ENCODE measurements around the gene THSD4.

THSD4 gene

DNA sequence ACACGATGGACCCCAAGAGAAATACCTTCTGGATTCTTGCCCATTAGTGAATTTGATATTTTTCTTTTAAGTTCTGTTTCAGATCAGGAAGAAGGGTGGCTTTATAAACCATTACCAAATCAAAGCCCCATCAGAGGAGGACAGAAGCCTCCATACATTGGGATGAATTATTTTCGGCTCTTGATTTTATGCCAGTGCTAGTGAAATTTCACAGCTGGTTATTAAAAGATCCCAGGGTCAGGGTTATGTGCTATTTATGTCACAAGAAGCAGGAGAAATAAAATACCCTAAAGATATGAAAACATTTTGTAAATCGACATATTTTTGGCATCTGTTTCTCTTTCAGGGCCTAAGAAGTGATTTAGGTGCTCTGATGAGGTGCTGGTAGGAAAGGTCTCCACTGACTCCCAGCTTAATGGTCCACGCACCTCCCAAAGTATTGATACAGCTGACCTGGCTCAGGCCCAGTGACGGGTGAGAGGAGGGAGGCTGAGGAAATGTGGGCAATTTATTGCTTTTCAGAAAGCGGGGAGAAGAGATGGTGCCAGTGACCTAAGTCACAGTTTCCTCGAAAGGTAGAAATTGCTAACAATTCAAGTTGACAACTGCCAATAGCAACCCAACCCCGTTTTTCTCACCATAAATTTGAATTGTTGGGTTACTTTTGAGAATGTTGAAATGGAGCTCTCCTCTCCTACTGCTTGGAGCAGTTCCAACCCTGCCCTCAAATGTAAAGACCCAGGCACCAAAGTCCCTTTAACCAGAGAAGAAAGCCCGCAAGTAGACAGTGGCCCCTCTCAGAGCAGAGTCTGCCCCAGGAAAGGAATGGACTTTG lies 379.5 kb downstream of the THSD4 start:
- H3K36me3 ChIP-seq (ENCODE audit: control insufficient read depth in 5 of 5, insufficient read depth in 5 of 5, low read length in 5 of 5) = no peaks in the 10 kb centered on the region
- H3K27me3 ChIP-seq (ENCODE audit: control insufficient read depth in 5 of 5, insufficient read depth in 4 of 5, low read length in 5 of 5) = peaks cover 0 to 7% (median 0%) of the 10 kb centered on the region in 5 donors
- no peak overlapping the region for H3K27ac ChIP-seq (ENCODE audit: low read depth, low read length)
- H3K4me1 ChIP-seq (ENCODE audit: control insufficient read depth in 5 of 5, insufficient read depth in 5 of 5, low read length in 5 of 5) = no peaks in the 10 kb centered on the region
- no peak overlapping the region for H3K4me3 ChIP-seq (ENCODE audit: low read depth in 1 of 5, low read length in 5 of 5)
- no peaks in the 10 kb centered on the region for H3K9me3 ChIP-seq (ENCODE audit: control insufficient read depth in 5 of 5, low read length in 5 of 5)
- H3K9ac ChIP-seq (ENCODE audit: low read length in 5 of 5) = no peak overlapping the region

DNA sequence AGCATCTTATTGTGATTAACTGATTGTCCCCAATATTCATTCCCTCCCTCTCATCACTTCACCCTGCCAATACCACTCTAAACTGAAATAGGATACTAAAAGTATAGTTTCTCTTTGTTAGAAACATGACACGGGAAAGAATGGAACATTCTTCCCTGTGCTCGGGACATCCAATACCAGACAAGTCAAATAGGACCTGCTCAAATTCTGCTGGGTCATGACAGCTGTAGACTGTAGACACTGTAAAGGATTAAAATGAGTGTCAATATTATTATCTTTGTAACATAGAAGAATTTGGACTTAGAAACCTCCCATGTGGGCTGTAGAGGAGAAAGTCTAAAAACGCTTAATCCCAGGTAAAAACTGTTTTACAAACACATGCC lies 380.1 kb downstream of the THSD4 start:
- H3K9me3 ChIP-seq (ENCODE audit: control insufficient read depth in 5 of 5, low read length in 5 of 5) = peaks cover 0 to under 1% (median 0%) of the 10 kb centered on the region in 5 donors
- peaks cover 0 to 7% (median 0%) of the 10 kb centered on the region in 5 donors for H3K27me3 ChIP-seq (ENCODE audit: control insufficient read depth in 5 of 5, insufficient read depth in 4 of 5, low read length in 5 of 5)
- no peak overlapping the region for H3K27ac ChIP-seq (ENCODE audit: low read depth, low read length)
- H3K4me3 ChIP-seq (ENCODE audit: low read depth in 1 of 5, low read length in 5 of 5) = no peak overlapping the region
- no peak overlapping the region for H3K9ac ChIP-seq (ENCODE audit: low read length in 5 of 5)
- no peaks in the 10 kb centered on the region for H3K4me1 ChIP-seq (ENCODE audit: control insufficient read depth in 5 of 5, insufficient read depth in 5 of 5, low read length in 5 of 5)
- H3K36me3 ChIP-seq (ENCODE audit: control insufficient read depth in 5 of 5, insufficient read depth in 5 of 5, low read length in 5 of 5) = no peaks in the 10 kb centered on the region

DNA sequence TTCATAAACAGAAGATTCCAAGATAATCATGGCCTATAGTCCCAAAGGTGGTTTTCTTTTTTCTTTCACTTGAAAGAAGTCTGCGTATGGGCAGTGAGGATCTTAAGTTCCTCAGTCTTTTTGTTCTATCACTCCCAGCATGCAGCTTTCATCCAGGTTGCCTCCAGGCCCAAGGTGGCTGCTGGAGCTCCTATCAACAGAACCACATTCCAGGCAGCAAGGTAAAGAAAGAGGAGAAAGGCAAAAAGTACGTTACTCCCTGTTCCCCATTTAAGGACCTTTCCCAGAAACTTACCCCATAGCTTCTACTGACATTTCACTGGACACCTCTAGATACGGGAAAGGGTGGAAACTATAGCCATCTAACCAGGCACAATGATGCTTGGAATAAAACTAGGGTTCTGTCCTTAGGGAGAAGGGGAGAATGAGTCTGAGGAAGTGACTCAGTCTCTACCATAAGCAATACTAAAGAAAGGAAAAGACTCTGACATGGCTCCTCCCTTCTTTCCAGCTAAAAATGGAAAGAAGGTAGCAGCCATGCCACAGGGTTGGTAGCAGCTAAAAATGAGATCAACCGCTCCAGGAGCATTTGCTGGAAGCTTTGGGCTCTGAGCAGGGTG lies 381.2 kb downstream of the THSD4 start:
- Histone ChIP-seq H3K27me3 (ENCODE audit: control insufficient read depth in 5 of 5, insufficient read depth in 4 of 5, low read length in 5 of 5) (peaks cover 0 to 7% (median 0%) of the 10 kb centered on the region in 5 donors), H3K4me3 (ENCODE audit: low read depth in 1 of 5, low read length in 5 of 5) (no peak overlapping the region), H3K36me3 (ENCODE audit: control insufficient read depth in 5 of 5, insufficient read depth in 5 of 5, low read length in 5 of 5) (no peaks in the 10 kb centered on the region), H3K4me1 (ENCODE audit: control insufficient read depth in 5 of 5, insufficient read depth in 5 of 5, low read length in 5 of 5) (no peaks in the 10 kb centered on the region), H3K9me3 (ENCODE audit: control insufficient read depth in 5 of 5, low read length in 5 of 5) (peaks cover 0 to 6% (median 0%) of the 10 kb centered on the region in 5 donors), H3K9ac (ENCODE audit: low read length in 5 of 5) (no peak overlapping the region), H3K27ac (ENCODE audit: low read depth, low read length) (no peak overlapping the region)

DNA sequence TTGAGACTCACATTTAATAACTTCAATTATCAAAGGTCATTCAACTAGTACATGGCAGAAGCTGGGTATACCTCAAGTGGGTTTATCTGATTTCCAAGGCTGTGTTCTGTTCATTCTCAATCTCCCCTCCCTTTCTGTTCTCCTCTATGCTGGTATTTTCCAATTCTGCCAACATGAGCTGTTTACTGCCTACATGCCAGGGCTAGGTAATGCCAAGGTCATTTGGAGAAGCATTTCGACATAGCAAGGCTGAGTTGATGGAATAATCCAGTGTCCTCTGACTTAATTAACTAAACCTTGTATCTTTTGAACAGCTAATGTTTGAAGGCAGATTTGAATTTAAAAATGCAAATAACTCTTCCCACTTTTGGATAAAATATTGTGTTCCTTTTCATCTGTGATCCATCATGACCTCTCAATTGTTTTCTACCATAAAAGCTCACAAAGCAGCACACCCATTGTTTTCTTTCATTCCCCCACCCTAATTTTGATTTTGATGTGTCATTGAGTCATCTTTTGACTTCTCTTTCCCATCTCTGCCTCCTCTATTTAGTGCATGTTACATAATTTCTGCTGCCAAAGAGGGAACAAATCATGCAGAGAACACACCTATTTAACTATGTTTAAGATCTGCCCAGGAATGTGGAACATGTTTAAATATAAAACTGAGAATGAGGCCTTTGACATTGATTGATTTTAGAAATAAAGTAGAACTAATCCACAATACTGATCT lies 386.2 kb downstream of the THSD4 start:
- H3K36me3 ChIP-seq (ENCODE audit: control insufficient read depth in 5 of 5, insufficient read depth in 5 of 5, low read length in 5 of 5) = no peaks in the 10 kb centered on the region
- no peak overlapping the region for H3K9ac ChIP-seq (ENCODE audit: low read length in 5 of 5)
- H3K4me3 ChIP-seq (ENCODE audit: low read depth in 1 of 5, low read length in 5 of 5) = no peak overlapping the region
- H3K4me1 ChIP-seq (ENCODE audit: control insufficient read depth in 5 of 5, insufficient read depth in 5 of 5, low read length in 5 of 5) = no peaks in the 10 kb centered on the region
- no peak overlapping the region for H3K27ac ChIP-seq (ENCODE audit: low read depth, low read length)
- H3K9me3 ChIP-seq (ENCODE audit: control insufficient read depth in 5 of 5, low read length in 5 of 5) = peaks cover 0 to 6% (median 0%) of the 10 kb centered on the region in 5 donors
- H3K27me3 ChIP-seq (ENCODE audit: control insufficient read depth in 5 of 5, insufficient read depth in 4 of 5, low read length in 5 of 5) = peaks cover 0 to 4% (median 0%) of the 10 kb centered on the region in 5 donors

DNA sequence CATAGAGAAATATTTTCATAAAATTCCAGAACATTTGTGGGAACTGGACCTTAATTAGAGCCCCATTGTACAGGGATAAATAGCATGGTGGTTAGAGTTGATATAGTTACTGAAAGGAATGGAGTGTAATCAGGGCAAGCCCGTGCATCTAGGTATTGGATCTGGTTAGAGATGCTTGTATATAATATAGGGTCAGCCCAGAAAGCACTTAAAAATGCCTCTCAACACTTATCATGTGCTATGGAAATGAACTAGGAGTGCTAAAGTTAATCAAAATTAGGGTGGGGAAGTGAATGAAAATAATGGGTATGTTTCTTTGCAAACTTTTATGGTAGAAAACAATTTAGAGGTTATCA lies 386.8 kb downstream of the THSD4 start:
- peaks cover 0 to 4% (median 0%) of the 10 kb centered on the region in 5 donors for H3K27me3 ChIP-seq (ENCODE audit: control insufficient read depth in 5 of 5, insufficient read depth in 4 of 5, low read length in 5 of 5)
- no peaks in the 10 kb centered on the region for H3K36me3 ChIP-seq (ENCODE audit: control insufficient read depth in 5 of 5, insufficient read depth in 5 of 5, low read length in 5 of 5)
- H3K4me3 ChIP-seq (ENCODE audit: low read depth in 1 of 5, low read length in 5 of 5) = no peak overlapping the region
- peaks cover 0 to 6% (median 0%) of the 10 kb centered on the region in 5 donors for H3K9me3 ChIP-seq (ENCODE audit: control insufficient read depth in 5 of 5, low read length in 5 of 5)
- H3K27ac ChIP-seq (ENCODE audit: low read depth, low read length) = no peak overlapping the region
- no peak overlapping the region for H3K9ac ChIP-seq (ENCODE audit: low read length in 5 of 5)
- no peaks in the 10 kb centered on the region for H3K4me1 ChIP-seq (ENCODE audit: control insufficient read depth in 5 of 5, insufficient read depth in 5 of 5, low read length in 5 of 5)

DNA sequence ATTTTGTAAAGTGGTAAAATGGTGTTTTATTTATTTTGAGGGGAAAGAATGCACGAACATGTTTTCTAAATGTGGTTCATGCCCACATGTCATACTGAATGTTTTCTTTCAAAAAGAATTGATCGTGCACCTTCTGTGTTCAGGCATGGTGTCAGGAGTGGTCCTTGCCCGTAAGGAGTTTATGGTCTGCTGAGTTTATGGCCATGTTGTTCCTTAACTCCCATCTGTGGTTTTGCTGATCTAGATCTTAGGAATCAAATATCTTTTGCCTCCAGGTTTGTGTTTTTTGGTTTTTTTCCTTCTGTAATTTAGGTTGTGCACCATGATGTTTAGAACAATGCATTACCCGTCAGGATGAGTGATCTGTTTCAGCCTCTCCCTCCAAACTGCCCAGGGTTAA lies 390.7 kb downstream of the THSD4 start:
- Histone ChIP-seq H3K9me3 (ENCODE audit: control insufficient read depth in 5 of 5, low read length in 5 of 5) (no peaks in the 10 kb centered on the region), H3K36me3 (ENCODE audit: control insufficient read depth in 5 of 5, insufficient read depth in 5 of 5, low read length in 5 of 5) (no peaks in the 10 kb centered on the region), H3K4me1 (ENCODE audit: control insufficient read depth in 5 of 5, insufficient read depth in 5 of 5, low read length in 5 of 5) (no peaks in the 10 kb centered on the region), H3K27ac (ENCODE audit: low read depth, low read length) (no peak overlapping the region), H3K9ac (ENCODE audit: low read length in 5 of 5) (no peak overlapping the region), H3K4me3 (ENCODE audit: low read depth in 1 of 5, low read length in 5 of 5) (no peak overlapping the region), H3K27me3 (ENCODE audit: control insufficient read depth in 5 of 5, insufficient read depth in 4 of 5, low read length in 5 of 5) (no peaks in the 10 kb centered on the region)

DNA sequence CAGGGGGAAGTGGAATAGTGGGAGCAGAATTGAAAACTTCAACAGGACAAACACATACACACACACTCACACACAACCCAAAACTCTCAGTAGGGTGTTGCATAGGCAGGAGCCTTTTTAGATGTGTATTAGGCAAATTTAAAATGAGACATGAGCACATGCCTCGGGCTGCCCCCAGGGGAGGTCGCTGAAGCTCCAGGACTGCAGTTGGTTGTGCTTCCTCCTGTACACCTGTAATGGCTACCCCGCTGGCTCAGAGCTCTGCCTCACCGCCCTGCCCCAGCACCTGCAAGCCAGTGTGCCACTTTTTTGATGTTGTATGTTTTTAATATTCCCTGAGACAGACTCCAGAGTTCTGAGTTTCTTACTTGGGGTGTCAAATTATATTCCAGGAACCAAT lies 391.7 kb downstream of the THSD4 start:
- Histone ChIP-seq H3K4me1 (ENCODE audit: control insufficient read depth in 5 of 5, insufficient read depth in 5 of 5, low read length in 5 of 5) (no peaks in the 10 kb centered on the region), H3K27ac (ENCODE audit: low read depth, low read length) (no peak overlapping the region), H3K9me3 (ENCODE audit: control insufficient read depth in 5 of 5, low read length in 5 of 5) (no peaks in the 10 kb centered on the region), H3K9ac (ENCODE audit: low read length in 5 of 5) (no peak overlapping the region), H3K27me3 (ENCODE audit: control insufficient read depth in 5 of 5, insufficient read depth in 4 of 5, low read length in 5 of 5) (peaks cover 0 to under 1% (median 0%) of the 10 kb centered on the region in 5 donors), H3K36me3 (ENCODE audit: control insufficient read depth in 5 of 5, insufficient read depth in 5 of 5, low read length in 5 of 5) (no peaks in the 10 kb centered on the region), H3K4me3 (ENCODE audit: low read depth in 1 of 5, low read length in 5 of 5) (no peak overlapping the region)

DNA sequence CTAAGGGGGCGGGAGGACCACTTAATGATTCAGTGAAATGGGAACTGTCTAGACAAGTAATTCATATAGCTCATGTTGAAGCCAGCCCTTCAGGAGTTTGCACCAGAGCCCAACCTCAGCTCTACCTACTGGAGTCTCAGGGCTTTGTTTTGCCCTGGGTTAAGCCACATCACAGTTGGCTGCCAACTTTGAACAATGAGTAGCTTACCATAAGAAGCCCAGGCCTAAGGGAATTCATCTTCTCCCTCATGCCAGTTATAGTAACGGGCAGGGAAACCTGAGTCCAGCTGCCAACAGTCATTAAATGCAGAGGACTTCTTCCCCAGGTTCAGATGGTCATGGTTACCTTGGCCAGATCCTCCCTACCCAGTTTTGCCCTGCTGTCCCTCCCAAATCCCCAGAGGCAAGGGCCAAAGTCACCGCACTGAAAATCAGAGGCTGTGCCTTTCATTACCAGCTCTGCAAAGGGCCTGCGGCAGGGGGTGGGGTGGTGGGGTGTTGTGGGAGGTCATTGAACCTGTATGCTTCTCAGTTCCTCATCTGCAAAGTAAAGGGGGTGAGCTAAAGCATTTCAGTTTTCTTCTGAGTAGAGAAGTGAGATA lies 392.9 kb downstream of the THSD4 start:
- no peaks in the 10 kb centered on the region for H3K36me3 ChIP-seq (ENCODE audit: control insufficient read depth in 5 of 5, insufficient read depth in 5 of 5, low read length in 5 of 5)
- no peak overlapping the region for H3K4me3 ChIP-seq (ENCODE audit: low read depth in 1 of 5, low read length in 5 of 5)
- H3K4me1 ChIP-seq (ENCODE audit: control insufficient read depth in 5 of 5, insufficient read depth in 5 of 5, low read length in 5 of 5) = no peaks in the 10 kb centered on the region

DNA sequence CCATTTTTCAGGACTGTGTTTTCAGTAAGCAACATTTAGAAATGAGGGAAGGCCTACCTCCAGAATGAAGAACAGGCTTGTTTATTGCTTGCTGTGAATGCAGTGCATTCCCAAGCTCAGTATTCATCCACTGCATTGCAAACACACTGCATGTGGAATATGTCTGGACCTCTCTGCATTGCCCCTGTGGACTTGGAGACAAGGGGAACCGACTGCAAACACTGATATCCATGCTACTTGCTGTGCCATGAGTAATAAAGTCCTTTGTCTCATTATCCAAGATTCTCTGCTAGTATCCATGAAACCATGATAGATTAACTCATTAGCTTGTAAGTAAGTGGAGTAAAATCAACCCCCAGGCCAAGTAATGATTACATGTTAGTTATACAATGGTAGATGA lies 393.9 kb downstream of the THSD4 start:
- Histone ChIP-seq H3K4me3 (ENCODE audit: low read depth in 1 of 5, low read length in 5 of 5) (no peak overlapping the region), H3K27me3 (ENCODE audit: control insufficient read depth in 5 of 5, insufficient read depth in 4 of 5, low read length in 5 of 5) (peaks cover 0 to 10% (median 3%) of the 10 kb centered on the region in 5 donors), H3K36me3 (ENCODE audit: control insufficient read depth in 5 of 5, insufficient read depth in 5 of 5, low read length in 5 of 5) (no peaks in the 10 kb centered on the region), H3K9me3 (ENCODE audit: control insufficient read depth in 5 of 5, low read length in 5 of 5) (no peaks in the 10 kb centered on the region), H3K4me1 (ENCODE audit: control insufficient read depth in 5 of 5, insufficient read depth in 5 of 5, low read length in 5 of 5) (no peaks in the 10 kb centered on the region), H3K9ac (ENCODE audit: low read length in 5 of 5) (no peak overlapping the region), H3K27ac (ENCODE audit: low read depth, low read length) (no peak overlapping the region)

More for the DNA sequence above, 392.9 kb downstream of the THSD4 start:
- Histone ChIP-seq H3K9ac (ENCODE audit: low read length in 5 of 5) (no peak overlapping the region), H3K27me3 (ENCODE audit: control insufficient read depth in 5 of 5, insufficient read depth in 4 of 5, low read length in 5 of 5) (peaks cover 0 to 9% (median 0%) of the 10 kb centered on the region in 5 donors), H3K9me3 (ENCODE audit: control insufficient read depth in 5 of 5, low read length in 5 of 5) (no peaks in the 10 kb centered on the region), H3K27ac (ENCODE audit: low read depth, low read length) (no peak overlapping the region)
